Activated CD4-positive, alpha-beta memory T cell treated with anti-CD3 and anti-CD28 coated beads, Interleukin-2, amount 10 ng/mL, durations not matched to agents 7 days and 5 days (primary cell): ENCODE data around the gene TENM3. TPM values are rescaled to one million over a fixed set of nuclear protein-coding genes. Genes with fewer than 3 reads are reported as not detected.

Source experiments
- CTCF ChIA-PET: fragments of 350-600 bp; sonication (Branson Sonifier 250); formaldehyde crosslinking; loops from one replicate; lab custom pipeline; 2021; ENCODE audit warnings: antibody characterized with exemption, inconsistent platforms; lab: Charles Lee
- POLR2A ChIA-PET: fragments of 350-600 bp; sonication (Branson Sonifier 250); formaldehyde crosslinking; loops from one replicate; lab custom pipeline; 2021; ENCODE audit warnings: antibody characterized with exemption; lab: Charles Lee
- DNase-seq: peaks from one replicate; pipeline ENCODE4 v3.0.0-alpha.2; 2020
- H3K27ac Mint-ChIP-seq: one replicate; pipeline ENCODE4 v1.8.0; 2021; ENCODE audit warnings: mild to moderate bottlenecking, mixed read lengths
- H3K27me3 Mint-ChIP-seq: one replicate; pipeline ENCODE4 v1.8.0; 2021; ENCODE audit warnings: mixed read lengths
- H3K36me3 Mint-ChIP-seq: one replicate; pipeline ENCODE4 v1.8.0; 2021; ENCODE audit warnings: low read depth, mixed read lengths
- H3K4me1 Mint-ChIP-seq: one replicate; pipeline ENCODE4 v1.8.0; 2021; ENCODE audit warnings: mixed read lengths
- H3K4me3 Mint-ChIP-seq: one replicate; pipeline ENCODE4 v1.8.0; 2021; ENCODE audit warnings: mild to moderate bottlenecking, mixed read lengths
- H3K9me3 Mint-ChIP-seq: one replicate; pipeline ENCODE4 v1.8.0; 2021; ENCODE audit warnings: mixed read lengths
- total RNA-seq, 2 experiments: library from RNA; stranded (reverse); gene quantifications; one replicate each; pipeline ENCODE4 v1.2.3, GENCODE V29; 2021

The TENM3 gene
- total RNA-seq, 2 experiments from 2014 or later = not detected

- CTCF ChIA-PET = no interaction called here
- POLR2A ChIA-PET = no interaction called here
Observed at GRCh38 chr4:182556580-182556979, 313.4 kb downstream of the TENM3 start.

DNA sequence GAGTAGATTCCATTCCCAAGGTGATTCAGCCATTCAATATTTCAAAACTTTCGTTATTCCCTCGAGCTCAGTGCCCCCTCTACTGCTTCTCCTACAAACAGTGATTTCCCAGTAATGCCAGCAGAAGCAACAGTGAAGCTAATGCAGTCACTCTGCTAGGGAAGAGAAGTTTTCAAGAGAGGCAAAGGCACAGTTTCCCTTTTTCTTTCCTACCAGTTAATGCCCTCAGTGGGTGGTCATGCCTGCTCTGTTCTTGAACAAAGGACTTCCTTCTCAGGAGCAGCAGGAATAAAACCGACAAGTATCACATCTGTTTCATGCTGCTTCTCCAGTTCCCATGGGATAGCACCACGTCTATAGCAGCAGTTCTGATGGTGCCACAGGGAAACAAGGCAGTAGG lies 317.2 kb downstream of the TENM3 start:
- POLR2A ChIA-PET = no interaction called here
- Mint-ChIP-seq H3K36me3 (no peaks in the 10 kb centered on the region), H3K27me3 (no peaks in the 10 kb centered on the region), H3K9me3 (no peaks in the 10 kb centered on the region), H3K27ac (no peak overlapping the region), H3K4me1 (no peaks in the 10 kb centered on the region), H3K4me3 (no peak overlapping the region)
- no peak for DNase-seq
- CTCF ChIA-PET = no interaction called here

More at GRCh38 chr4:182556580-182556979, 313.4 kb downstream of the TENM3 start:
- H3K27me3 Mint-ChIP-seq = no peaks in the 10 kb centered on the region
- no peak overlapping the region for H3K27ac Mint-ChIP-seq
- H3K36me3 Mint-ChIP-seq = no peaks in the 10 kb centered on the region
- DNase-seq = no peak
- no peaks in the 10 kb centered on the region for H3K4me1 Mint-ChIP-seq
- no peaks in the 10 kb centered on the region for H3K9me3 Mint-ChIP-seq
- H3K4me3 Mint-ChIP-seq = no peak overlapping the region

DNA sequence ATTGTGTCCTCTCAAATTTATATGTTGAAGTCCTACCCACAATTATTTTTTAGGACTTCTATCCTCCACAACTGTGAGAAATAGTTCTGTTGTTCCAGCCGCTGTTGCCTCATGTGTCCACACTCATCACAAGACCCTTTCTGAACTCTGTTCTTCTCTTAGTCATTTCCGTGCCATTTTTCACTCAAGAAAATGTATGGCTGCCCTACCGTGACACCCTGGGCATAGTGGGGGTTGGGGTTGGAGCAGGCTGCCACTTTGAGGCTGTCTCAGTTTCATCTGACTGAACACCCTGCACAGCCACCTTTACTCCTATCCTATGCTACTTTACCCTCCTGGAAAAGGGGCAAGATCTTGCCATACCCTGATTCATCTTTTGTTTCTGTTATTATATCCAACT lies 319.1 kb downstream of the TENM3 start:
- no peak for DNase-seq
- Mint-ChIP-seq H3K4me3 (no peak overlapping the region), H3K4me1 (no peaks in the 10 kb centered on the region), H3K36me3 (no peaks in the 10 kb centered on the region), H3K27ac (no peak overlapping the region), H3K9me3 (no peaks in the 10 kb centered on the region), H3K27me3 (no peaks in the 10 kb centered on the region)
- ChIA-PET POLR2A (no interaction called here), CTCF (no interaction called here)

DNA sequence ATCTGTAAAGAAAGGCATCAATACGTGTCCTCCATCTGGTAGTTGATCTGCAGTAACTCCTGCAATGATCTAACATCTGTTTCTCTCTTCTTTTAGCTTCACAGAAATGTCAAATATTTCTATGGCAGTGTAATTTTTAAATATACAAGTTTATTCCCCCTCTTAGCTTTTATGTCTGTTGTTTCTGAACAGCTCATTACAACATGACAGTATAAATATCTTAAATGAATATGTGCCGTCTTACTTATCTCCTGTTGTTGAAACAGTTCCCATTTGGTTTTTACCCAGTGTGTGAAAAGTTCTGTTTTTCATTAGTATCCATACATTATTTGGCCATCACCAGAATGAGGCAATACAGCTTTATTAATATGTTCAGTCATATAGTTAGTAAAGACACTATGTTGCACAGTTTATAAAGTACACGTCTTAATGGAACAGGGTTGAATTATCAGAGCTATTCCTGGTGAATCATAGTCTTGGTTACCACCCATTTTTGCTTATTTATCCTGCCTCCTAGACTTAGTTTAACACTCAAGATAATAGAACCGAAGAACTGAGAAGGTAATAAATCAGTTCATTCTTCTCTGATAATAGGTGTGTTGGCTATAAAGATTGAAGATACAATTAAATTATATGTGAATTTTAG lies 321.6 kb downstream of the TENM3 start:
- Mint-ChIP-seq H3K27me3 (no peaks in the 10 kb centered on the region), H3K4me1 (no peaks in the 10 kb centered on the region), H3K27ac (no peak overlapping the region), H3K9me3 (no peaks in the 10 kb centered on the region), H3K4me3 (no peak overlapping the region), H3K36me3 (no peaks in the 10 kb centered on the region)
- POLR2A ChIA-PET = no interaction called here
- DNase-seq = no peak
- CTCF ChIA-PET = no interaction called here

- no peaks in the 10 kb centered on the region for H3K27me3 Mint-ChIP-seq
- POLR2A ChIA-PET = no interaction called here
- H3K4me3 Mint-ChIP-seq = no peak overlapping the region
- no peak overlapping the region for H3K27ac Mint-ChIP-seq
- DNase-seq = no peak
- H3K36me3 Mint-ChIP-seq = no peaks in the 10 kb centered on the region
- H3K4me1 Mint-ChIP-seq = no peaks in the 10 kb centered on the region
- CTCF ChIA-PET = no interaction called here
- H3K9me3 Mint-ChIP-seq = no peaks in the 10 kb centered on the region
Observed at GRCh38 chr4:182567119-182567518, 323.9 kb downstream of the TENM3 start.

DNA sequence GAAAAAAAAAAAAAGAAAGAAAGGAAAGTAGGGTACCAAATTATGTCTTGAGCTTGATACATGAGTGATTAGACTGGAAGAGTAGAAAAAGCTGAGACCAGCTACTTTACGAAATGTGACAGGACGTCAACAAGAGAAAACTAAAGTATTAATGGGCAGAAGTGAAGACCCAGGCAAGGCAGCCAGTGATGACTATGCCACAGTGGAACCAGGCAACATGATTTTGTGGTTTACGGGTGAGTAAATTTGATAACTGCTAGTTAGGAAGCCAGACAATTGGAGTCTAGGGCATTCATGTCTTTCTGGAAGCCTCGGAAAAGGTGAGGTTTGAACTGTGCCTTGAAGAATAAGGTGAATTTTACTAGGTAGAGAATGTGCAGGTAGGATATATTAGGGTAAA lies 326.4 kb downstream of the TENM3 start:
- H3K4me3 Mint-ChIP-seq = no peak overlapping the region
- no peaks in the 10 kb centered on the region for H3K27me3 Mint-ChIP-seq
- no peak overlapping the region for H3K27ac Mint-ChIP-seq
- DNase-seq = no peak
- H3K36me3 Mint-ChIP-seq = no peaks in the 10 kb centered on the region
- no peaks in the 10 kb centered on the region for H3K9me3 Mint-ChIP-seq
- H3K4me1 Mint-ChIP-seq = no peaks in the 10 kb centered on the region
- POLR2A ChIA-PET = no interaction called here
- CTCF ChIA-PET = no interaction called here

DNA sequence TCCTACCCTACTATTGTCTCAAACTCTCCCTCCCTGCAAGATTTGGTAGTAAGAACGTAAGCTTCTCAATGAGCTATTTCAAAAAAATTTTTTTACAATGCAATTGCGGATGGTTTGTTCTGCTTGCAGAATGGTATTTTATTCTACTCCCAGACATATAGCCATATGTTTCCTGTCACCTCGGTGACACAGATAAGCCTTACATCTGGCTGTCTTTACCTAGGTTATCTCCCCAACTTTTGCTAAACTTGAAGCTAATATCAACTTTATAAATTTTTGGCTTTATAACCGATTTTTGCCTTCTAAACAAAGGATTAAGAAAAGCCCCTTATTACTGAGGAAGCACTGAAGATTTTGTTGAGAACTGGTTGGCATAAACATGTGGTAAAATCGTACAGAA lies 331.5 kb downstream of the TENM3 start:
- no peaks in the 10 kb centered on the region for H3K36me3 Mint-ChIP-seq
- H3K27me3 Mint-ChIP-seq = no peaks in the 10 kb centered on the region
- H3K4me3 Mint-ChIP-seq = no peak overlapping the region
- ChIA-PET POLR2A (no interaction called here), CTCF (no interaction called here)
- no peak overlapping the region for H3K27ac Mint-ChIP-seq
- DNase-seq = no peak
- no peaks in the 10 kb centered on the region for H3K4me1 Mint-ChIP-seq
- no peaks in the 10 kb centered on the region for H3K9me3 Mint-ChIP-seq

- Mint-ChIP-seq H3K27me3 (no peaks in the 10 kb centered on the region), H3K9me3 (no peaks in the 10 kb centered on the region), H3K4me3 (no peak overlapping the region), H3K27ac (no peak overlapping the region), H3K36me3 (no peaks in the 10 kb centered on the region), H3K4me1 (no peaks in the 10 kb centered on the region)
- POLR2A ChIA-PET = no interaction called here
- DNase-seq = no peak
- CTCF ChIA-PET = no interaction called here
Observed at GRCh38 chr4:182575225-182575624, 332.0 kb downstream of the TENM3 start.

GRCh38 chr4:182576601-182577289 lies 333.5 kb downstream of the TENM3 start:
- Mint-ChIP-seq H3K4me1 (no peaks in the 10 kb centered on the region), H3K9me3 (no peaks in the 10 kb centered on the region), H3K27me3 (no peaks in the 10 kb centered on the region), H3K27ac (no peak overlapping the region), H3K4me3 (no peak overlapping the region), H3K36me3 (no peaks in the 10 kb centered on the region)
- POLR2A ChIA-PET = no interaction called here
- no peak for DNase-seq
- CTCF ChIA-PET = interaction anchor here (0.5 kb wide), 1 partner anchor 193 kb away, joined by 3 read pairs; no protein-coding TSS in a partner anchor

DNA sequence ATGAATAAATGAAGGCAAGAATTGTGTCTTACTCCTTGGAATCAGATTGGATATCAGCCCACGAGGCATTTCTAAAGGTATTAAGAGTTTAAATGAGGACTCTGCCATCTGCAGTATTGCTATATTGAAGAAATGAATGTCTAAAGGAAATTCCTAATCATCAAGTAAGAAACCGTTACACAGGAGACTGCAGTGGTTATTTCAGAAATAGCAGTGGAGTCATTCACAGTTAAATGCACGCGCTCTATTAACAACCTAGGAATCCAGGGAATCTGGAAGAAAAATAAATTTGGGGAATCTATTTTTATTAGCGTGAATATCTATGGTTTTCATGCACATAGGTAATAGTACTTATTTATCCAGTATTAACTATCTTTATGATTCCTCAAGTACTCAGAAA lies 334.2 kb downstream of the TENM3 start:
- no peaks in the 10 kb centered on the region for H3K36me3 Mint-ChIP-seq
- no peaks in the 10 kb centered on the region for H3K4me1 Mint-ChIP-seq
- H3K27ac Mint-ChIP-seq = no peak overlapping the region
- H3K9me3 Mint-ChIP-seq = no peaks in the 10 kb centered on the region
- no peak overlapping the region for H3K4me3 Mint-ChIP-seq
- no peaks in the 10 kb centered on the region for H3K27me3 Mint-ChIP-seq
- ChIA-PET POLR2A (no interaction called here), CTCF (no interaction called here)
- DNase-seq = no peak

DNA sequence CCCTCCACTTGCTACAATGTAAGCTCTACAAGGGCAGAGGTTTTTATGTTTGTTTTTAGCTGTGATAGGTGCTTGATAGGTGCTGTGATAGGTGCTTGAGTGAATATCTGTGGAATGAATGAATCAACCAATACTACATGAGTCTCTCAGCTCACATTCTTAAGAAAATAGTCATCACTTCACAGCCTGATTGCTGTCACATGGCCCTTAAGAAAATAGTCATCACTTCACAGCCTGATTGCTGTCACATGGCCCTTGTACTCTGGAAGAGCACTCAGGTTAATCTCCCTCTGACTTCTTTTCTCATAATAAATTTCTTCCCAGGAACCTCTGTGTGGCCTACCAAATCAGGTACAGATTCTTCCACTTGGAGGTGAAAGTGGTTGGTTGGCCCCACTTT lies 335.2 kb downstream of the TENM3 start:
- H3K36me3 Mint-ChIP-seq = no peaks in the 10 kb centered on the region
- no peak for DNase-seq
- no peaks in the 10 kb centered on the region for H3K9me3 Mint-ChIP-seq
- no peak overlapping the region for H3K27ac Mint-ChIP-seq
- no peaks in the 10 kb centered on the region for H3K27me3 Mint-ChIP-seq
- no peak overlapping the region for H3K4me3 Mint-ChIP-seq
- no peaks in the 10 kb centered on the region for H3K4me1 Mint-ChIP-seq
- ChIA-PET POLR2A (no interaction called here), CTCF (no interaction called here)

GRCh38 chr4:182582245-182582644 lies 339.0 kb downstream of the TENM3 start:
- no peaks in the 10 kb centered on the region for H3K36me3 Mint-ChIP-seq
- DNase-seq = no peak
- H3K4me1 Mint-ChIP-seq = no peaks in the 10 kb centered on the region
- no peaks in the 10 kb centered on the region for H3K9me3 Mint-ChIP-seq
- H3K27ac Mint-ChIP-seq = no peak overlapping the region
- no peaks in the 10 kb centered on the region for H3K27me3 Mint-ChIP-seq
- no peak overlapping the region for H3K4me3 Mint-ChIP-seq
- POLR2A ChIA-PET = no interaction called here
- CTCF ChIA-PET = no interaction called here

GRCh38 chr4:182583703-182584415 lies 340.7 kb downstream of the TENM3 start:
- Mint-ChIP-seq H3K4me3 (no peak overlapping the region), H3K27ac (no peak overlapping the region), H3K4me1 (no peaks in the 10 kb centered on the region), H3K36me3 (no peaks in the 10 kb centered on the region), H3K27me3 (no peaks in the 10 kb centered on the region), H3K9me3 (no peaks in the 10 kb centered on the region)
- POLR2A ChIA-PET = no interaction called here
- no peak for DNase-seq
- CTCF ChIA-PET = no interaction called here
